HG02970 (cell line): ENCODE results near the gene SEC23B.
"Not testable (repeated sequence)": the region's sequence is repeated elsewhere in the genome, so short reads cannot be mapped to it uniquely, and the experiment has no call there.

Experiments used
- ATAC-seq: cut with Tn5 transposase; IDR thresholded peaks from one replicate; pipeline ENCODE4 v1.9.1; 2021; ENCODE audit warnings: mild to moderate bottlenecking, moderate library complexity, moderate number of reproducible peaks; ENCODE audit not compliant: unreplicated experiment, low FRiP score

Gene SEC23B

GRCh38 chr20:18523066-18523465, 15.3 kb downstream of the SEC23B start:
- ATAC-seq = no peak

GRCh38 chr20:18524646-18525045, 16.9 kb downstream of the SEC23B start:
- ATAC-seq = no peak

- not testable (repeated sequence) for ATAC-seq
Observed at GRCh38 chr20:18526761-18527160, 19.0 kb downstream of the SEC23B start.

- no peak for ATAC-seq
Observed at GRCh38 chr20:18527339-18527738, 19.6 kb downstream of the SEC23B start.

- ATAC-seq = no peak
Observed at GRCh38 chr20:18527836-18528235, 20.1 kb downstream of the SEC23B start.

GRCh38 chr20:18529041-18529440, 21.3 kb downstream of the SEC23B start:
- no peak for ATAC-seq

- ATAC-seq = no peak
Observed at GRCh38 chr20:18532626-18533025, 24.9 kb downstream of the SEC23B start.

- no peak for ATAC-seq
Observed at GRCh38 chr20:18533491-18533890, 25.8 kb downstream of the SEC23B start.

- no peak for ATAC-seq
Observed at GRCh38 chr20:18533978-18534644, 26.4 kb downstream of the SEC23B start.

GRCh38 chr20:18537651-18538050, 29.9 kb downstream of the SEC23B start:
- no peak for ATAC-seq

- ATAC-seq = no peak
Observed at GRCh38 chr20:18541741-18542140, 34.0 kb downstream of the SEC23B start.

- no peak for ATAC-seq
Observed at GRCh38 chr20:18543216-18543615, 35.5 kb downstream of the SEC23B start.

GRCh38 chr20:18543932-18544331, 36.2 kb downstream of the SEC23B start:
- ATAC-seq = no peak

- ATAC-seq = no peak
Observed at GRCh38 chr20:18545566-18545965, 37.8 kb downstream of the SEC23B start.

GRCh38 chr20:18548465-18548864, 40.7 kb downstream of the SEC23B start:
- ATAC-seq = no peak

GRCh38 chr20:18553746-18554145, 46.0 kb downstream of the SEC23B start:
- no peak for ATAC-seq

GRCh38 chr20:18566892-18567738, 59.4 kb downstream of the SEC23B start, which contains the start of gene SMIM26:
SMIM26 (plus strand) TSS chr20:18567432; CDS start chr20:18567479, 47 bp downstream.
- peak; percentile 99 for ATAC-seq

GRCh38 chr20:18567739-18568091, 60.0 kb downstream of the SEC23B start:
- ATAC-seq = peak; percentile 20

GRCh38 chr20:18571009-18571408, 63.3 kb downstream of the SEC23B start:
- no peak for ATAC-seq

- ATAC-seq = no peak
Observed at GRCh38 chr20:18571578-18571977, 63.8 kb downstream of the SEC23B start.

- no peak for ATAC-seq
Observed at GRCh38 chr20:18577942-18578341, 70.2 kb downstream of the SEC23B start.

GRCh38 chr20:18578581-18578980, 70.8 kb downstream of the SEC23B start:
- no peak for ATAC-seq
